Inflammatory macrophage (primary cell): ENCODE results near the gene POLR3G.

Experiments
- DNase-seq, 2 donors: peaks; one replicate each; pipeline ENCODE4 v3.0.0-alpha.2; 2020 to 2022

Gene POLR3G

GRCh38 chr5:90504743-90505142 lies 30.1 kb downstream of the POLR3G start:
- no peak for DNase-seq

GRCh38 chr5:90506221-90506620 lies 31.6 kb downstream of the POLR3G start:
- DNase-seq = no peak

- DNase-seq = no peak
Measured at GRCh38 chr5:90510438-90510837, 35.8 kb downstream of the POLR3G start.

- DNase-seq = no peak
Measured at GRCh38 chr5:90514520-90514919, 39.9 kb downstream of the POLR3G start.

GRCh38 chr5:90518661-90519060 lies 44.0 kb downstream of the POLR3G start:
- DNase-seq = no peak

- DNase-seq = no peak
Measured at GRCh38 chr5:90519081-90519480, 44.4 kb downstream of the POLR3G start.

GRCh38 chr5:90528601-90529193 lies 54.0 kb downstream of the POLR3G start:
- DNase-seq = peak; percentile 42 to 44

GRCh38 chr5:90529194-90529938 lies 54.7 kb downstream of the POLR3G start, which contains the start of gene LYSMD3:
LYSMD3 (minus strand) TSS chr5:90529584; CDS start chr5:90525289, 4,295 bp downstream.
- peak; percentile 93 to 96 for DNase-seq

GRCh38 chr5:90529939-90530677 lies 55.4 kb downstream of the POLR3G start:
- DNase-seq = peak; percentile 66 to 70

- no peak for DNase-seq
Measured at GRCh38 chr5:90530736-90531487, 56.2 kb downstream of the POLR3G start.

GRCh38 chr5:90533794-90534193 lies 59.1 kb downstream of the POLR3G start:
- DNase-seq = no peak

- DNase-seq = no peak
Measured at GRCh38 chr5:90534922-90535321, 60.3 kb downstream of the POLR3G start.

GRCh38 chr5:90542827-90543519 lies 68.3 kb downstream of the POLR3G start:
- DNase-seq = no peak

- DNase-seq = no peak
Measured at GRCh38 chr5:90545511-90545910, 70.8 kb downstream of the POLR3G start.

GRCh38 chr5:90546216-90546837 lies 71.7 kb downstream of the POLR3G start:
- DNase-seq = no peak

- DNase-seq = no peak
Measured at GRCh38 chr5:90547072-90547536, 72.4 kb downstream of the POLR3G start.

GRCh38 chr5:90548069-90548593 lies 73.5 kb downstream of the POLR3G start:
- no peak for DNase-seq

GRCh38 chr5:90549223-90549622 lies 74.6 kb downstream of the POLR3G start:
- no peak for DNase-seq

GRCh38 chr5:90549729-90550275 lies 75.1 kb downstream of the POLR3G start:
- DNase-seq = no peak

- peak in 1 of 2 donors; percentile 14 for DNase-seq
Measured at GRCh38 chr5:90550963-90551362, 76.3 kb downstream of the POLR3G start.

- DNase-seq = no peak
Measured at GRCh38 chr5:90551376-90551775, 76.7 kb downstream of the POLR3G start.
